SK-N-SH (cell line): ENCODE results near the gene TSHR. TPM values are rescaled to one million over a fixed set of nuclear protein-coding genes. Genes with fewer than 3 reads are reported as not detected.

Experiments used
- CTCF ChIA-PET: fragments of 300-600, 350-600 bp; formaldehyde crosslinking; extraction: SDS; loops from one replicate; lab custom pipeline; 2021; lab: Yijun Ruan, JAX
- POLR2A ChIA-PET: fragments of 350-600 bp; sonication (Branson Sonifier 250); formaldehyde crosslinking; extraction: SDS; loops from one replicate; lab custom pipeline; 2020; ENCODE audit warnings: antibody characterized with exemption, inconsistent platforms; lab: Yijun Ruan, JAX
- DNase-seq: peaks from one replicate; pipeline ENCODE4 v3.0.0; 2012
- H2AFZ ChIP-seq: fragments of 200-600 bp; sonication (generic); 2 replicates; pipeline ENCODE4 v1.8.1; 2016; ENCODE audit warnings: antibody characterized with exemption, mild to moderate bottlenecking, low read depth
- H3F3A ChIP-seq: fragments of 200-600 bp; sonication (generic); replicated peaks from 2 replicates; pipeline ENCODE3; 2016; ENCODE audit warnings: antibody characterized with exemption, mild to moderate bottlenecking; ENCODE audit not compliant: insufficient read depth
- H3K27ac ChIP-seq, 2 experiments: fragments of 200-500 bp in 1 of 2; fragments of 200-600 bp in 1 of 2; sonication (Bioruptor generic) in 1 of 2; sonication (generic), shearing (Covaris generic) in 1 of 2; 2 replicates each; pipeline versions ENCODE4 v1.5.1 to v1.6.1; 2014 to 2016; ENCODE audit warnings: low read depth in 2 of 2, inconsistent platforms in 1 of 2, low read length in 1 of 2, mild to moderate bottlenecking in 1 of 2, mixed read lengths in 1 of 2
- H3K27me3 ChIP-seq: fragments of 200-600 bp; sonication (generic), shearing (Covaris generic); 2 replicates; pipeline ENCODE4 v1.6.1; 2016; ENCODE audit warnings: mixed run types; ENCODE audit not compliant: insufficient read depth
- H3K36me3 ChIP-seq, 2 experiments: fragments of 200-500 bp in 1 of 2; fragments of 200-600 bp in 1 of 2; sonication (Bioruptor generic) in 1 of 2; sonication (generic) in 1 of 2; replicated peaks in 1 of 2; 2 replicates each; pipeline versions ENCODE3 to v1.5.1; 2014 to 2016; ENCODE audit warnings: low read length in 1 of 2, mild to moderate bottlenecking in 1 of 2; ENCODE audit not compliant: insufficient read depth in 2 of 2, control insufficient read depth in 1 of 2
- H3K4me1 ChIP-seq, 2 experiments: fragments of 200-500 bp in 1 of 2; fragments of 200-600 bp in 1 of 2; sonication (Bioruptor generic) in 1 of 2; sonication (generic), shearing (Covaris generic) in 1 of 2; 2 replicates each; pipeline versions ENCODE4 v1.5.1 to v1.6.1; 2014 to 2016; ENCODE audit warnings: low read depth in 1 of 2, low read length in 1 of 2, mixed run types in 1 of 2; ENCODE audit not compliant: insufficient read depth in 2 of 2, control insufficient read depth in 1 of 2
- H3K4me2 ChIP-seq: fragments of 200-600 bp; sonication (generic), shearing (Covaris generic); 2 replicates; pipeline ENCODE4 v1.6.1; 2017; ENCODE audit warnings: mixed run types
- H3K4me3 ChIP-seq, 2 experiments: fragments of 200-500 bp in 1 of 2; fragments of 200-600 bp in 1 of 2; sonication (Bioruptor generic) in 1 of 2; sonication (generic), shearing (Covaris generic) in 1 of 2; 2 replicates each; pipeline versions ENCODE4 v1.5.1 to v1.8.1; 2014 to 2016; ENCODE audit warnings: low read depth in 2 of 2, inconsistent platforms in 1 of 2, low read length in 1 of 2, mild to moderate bottlenecking in 1 of 2, mixed read lengths in 1 of 2, moderate library complexity in 1 of 2
- H3K79me2 ChIP-seq: fragments of 200-600 bp; sonication (generic); 2 replicates; pipeline ENCODE4 v1.8.1; 2017; ENCODE audit warnings: mild to moderate bottlenecking; ENCODE audit not compliant: insufficient read depth
- H3K9ac ChIP-seq: fragments of 200-600 bp; sonication (generic); 2 replicates; pipeline ENCODE4 v1.6.1; 2017; ENCODE audit warnings: mixed run types
- H3K9me2 ChIP-seq: fragments of 200-600 bp; sonication (generic); 2 replicates; pipeline ENCODE4 v1.6.1; 2017; ENCODE audit warnings: mixed run types
- H3K9me3 ChIP-seq: fragments of 200-600 bp; sonication (generic); 2 replicates; pipeline ENCODE4 v1.6.1; 2017; ENCODE audit warnings: mixed run types, mild to moderate bottlenecking, moderate library complexity
- H4K20me1 ChIP-seq: fragments of 200-600 bp; sonication (generic); 2 replicates; pipeline ENCODE4 v1.6.1; 2017; ENCODE audit warnings: mild to moderate bottlenecking, mixed run types; ENCODE audit not compliant: insufficient read depth
- ELF1 ChIP-seq: IDR thresholded peaks from 2 replicates; pipeline ENCODE4 v1.4.0; 2012
- EZH2phosphoT487 ChIP-seq: fragments of 200-600 bp; sonication (generic); IDR thresholded peaks from 2 replicates; pipeline ENCODE4 v1.6.1; 2017; ENCODE audit warnings: low read depth, mixed run types, mild to moderate bottlenecking, antibody characterized with exemption, moderate library complexity, borderline replicate concordance
- FOXM1 ChIP-seq: IDR thresholded peaks from 2 replicates; pipeline ENCODE4 v1.4.0; 2012; ENCODE audit warnings: low read depth, mild to moderate bottlenecking
- GABPA ChIP-seq: IDR thresholded peaks from 2 replicates; pipeline ENCODE4 v1.4.0; 2012; ENCODE audit warnings: low read depth, mild to moderate bottlenecking
- GATA2 ChIP-seq: sonication (generic); formaldehyde crosslinking; IDR thresholded peaks from 2 replicates; pipeline ENCODE4 v1.5.0; 2020; ENCODE audit warnings: mild to moderate bottlenecking, missing genetic modification reagents
- JUND ChIP-seq: IDR thresholded peaks from 2 replicates; pipeline ENCODE4 v1.4.0; 2012
- NFIC ChIP-seq: IDR thresholded peaks from 2 replicates; pipeline ENCODE4 v1.4.0; 2012; ENCODE audit warnings: borderline replicate concordance
- NRF1 ChIP-seq: IDR thresholded peaks from 2 replicates; pipeline ENCODE4 v1.6.1; 2012; ENCODE audit warnings: low read depth, mild to moderate bottlenecking, low read length
- POLR2AphosphoS5 ChIP-seq: IDR thresholded peaks from 2 replicates; pipeline ENCODE4 v1.6.1; 2012; ENCODE audit warnings: low read depth, low read length
- RCOR1 ChIP-seq: fragments of 150-350 bp; IDR thresholded peaks from 2 replicates; pipeline ENCODE4 v1.6.1; 2017; ENCODE audit warnings: antibody characterized with exemption, low read length
- REST ChIP-seq: IDR thresholded peaks from 2 replicates; pipeline ENCODE4 v1.6.1; 2012; ENCODE audit warnings: mild to moderate bottlenecking, low read depth, low read length, moderate library complexity
- RFX5 ChIP-seq: IDR thresholded peaks from 2 replicates; pipeline ENCODE4 v1.6.1; 2012; ENCODE audit warnings: mild to moderate bottlenecking, improper control_type of control experiment, low read length
- TEAD4 ChIP-seq: IDR thresholded peaks from 2 replicates; pipeline ENCODE4 v1.4.0; 2012; ENCODE audit warnings: mild to moderate bottlenecking, borderline replicate concordance; ENCODE audit not compliant: insufficient read depth
- USF1 ChIP-seq: IDR thresholded peaks from 2 replicates; pipeline ENCODE4 v1.4.0; 2012; ENCODE audit warnings: low read depth, borderline replicate concordance
- USF2 ChIP-seq: fragments of 150-350 bp; IDR thresholded peaks from 2 replicates; pipeline ENCODE4 v1.6.1; 2017; ENCODE audit warnings: antibody characterized with exemption, low read length, low read depth, borderline replicate concordance
- YY1 ChIP-seq: IDR thresholded peaks from 2 replicates; pipeline ENCODE4 v1.4.0; 2012; ENCODE audit warnings: low read depth, mild to moderate bottlenecking
- WGBS: methylation state at CpG from one replicate; pipeline ENCODE4 v1.1.6; 2017; ENCODE audit warnings: low lambda C conversion rate; 5-methylcytosine and 5-hydroxymethylcytosine counted together
- polyA plus RNA-seq, 3 experiments: library from polyadenylated mRNA; depleted of rRNA; stranded (reverse); fragments of >200 nt; gene quantifications; 2 replicates each; pipeline ENCODE4 v1.2.3, GENCODE V29; 2012
- TF ChIP-seq, protein P1 (sequence below): IDR thresholded peaks from 2 replicates; pipeline ENCODE4 v1.4.0; 2012; ENCODE audit warnings: low read depth

Gene TSHR
- polyA plus RNA-seq, 1 of the 3 experiments (the other 2 are of a cell fraction) = not detected

GRCh38 chr14:81125536-81125935, 170.1 kb downstream of the TSHR start:
- no peaks in the 10 kb centered on the region for H3K9me2 ChIP-seq
- H3K27me3 ChIP-seq = no peaks in the 10 kb centered on the region
- ChIA-PET POLR2A (no interaction called here), CTCF (no interaction called here)
- TF ChIP-seq RCOR1 = no peak
- TF ChIP-seq ELF1 = no peak
- TF ChIP-seq POLR2AphosphoS5 = no peak
- no peak overlapping the region for H3K27ac ChIP-seq
- no peaks in the 10 kb centered on the region for H4K20me1 ChIP-seq
- H3K79me2 ChIP-seq = no peaks in the 10 kb centered on the region
- H3F3A ChIP-seq = no peaks in the 10 kb centered on the region
- H3K9me3 ChIP-seq = no peaks in the 10 kb centered on the region
- H3K4me2 ChIP-seq = no peak overlapping the region
- H3K9ac ChIP-seq = no peak overlapping the region
- H3K4me1 ChIP-seq = no peaks in the 10 kb centered on the region
- no peaks in the 10 kb centered on the region for H3K36me3 ChIP-seq
- no peak for DNase-seq
- WGBS = 13% methylated on average over 4 of the region's 4 CpGs
- no peak overlapping the region for H3K4me3 ChIP-seq
- H2AFZ ChIP-seq = no peak overlapping the region

DNA sequence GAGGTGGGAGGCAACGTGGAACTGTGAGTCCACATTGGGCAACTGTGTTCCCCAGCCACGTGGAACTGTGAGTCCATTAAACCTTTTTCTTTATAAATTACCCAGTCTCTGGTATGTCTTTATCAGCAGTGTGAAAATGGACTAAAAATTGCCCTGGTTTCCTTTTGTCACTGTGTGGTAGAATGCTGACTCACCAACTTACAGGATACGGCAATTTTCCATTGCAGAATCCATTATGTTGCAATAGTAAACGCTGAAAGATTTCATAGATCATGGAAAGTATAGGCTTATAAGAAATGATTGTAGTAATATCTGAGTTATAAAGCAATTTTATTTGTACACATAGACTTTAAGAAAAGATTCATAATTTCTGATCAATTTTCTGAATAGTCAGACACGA, 172.4 kb downstream of the TSHR start:
- 21% methylated on average over 5 of the region's 5 CpGs for WGBS
- no peak overlapping the region for H3K4me3 ChIP-seq
- no peaks in the 10 kb centered on the region for H3K36me3 ChIP-seq
- no peak overlapping the region for H2AFZ ChIP-seq
- H4K20me1 ChIP-seq = no peaks in the 10 kb centered on the region
- no peaks in the 10 kb centered on the region for H3K4me1 ChIP-seq
- no peak for DNase-seq
- H3K9me3 ChIP-seq = no peaks in the 10 kb centered on the region
- no peaks in the 10 kb centered on the region for H3K79me2 ChIP-seq
- no peaks in the 10 kb centered on the region for H3K9me2 ChIP-seq
- ChIA-PET POLR2A (no interaction called here), CTCF (no interaction called here)
- no peaks in the 10 kb centered on the region for H3F3A ChIP-seq
- TF ChIP-seq USF2 (no peak), NRF1 (no peak), EZH2phosphoT487 (no peak), REST (no peak), JUND (no peak), NFIC (no peak), TEAD4 (no peak), RFX5 (no peak), GABPA (no peak), GATA2 (CRISPR knock-in tag) (no peak), ELF1 (no peak), YY1 (no peak), USF1 (no peak), FOXM1 (no peak)
- TF ChIP-seq, protein P1, sequence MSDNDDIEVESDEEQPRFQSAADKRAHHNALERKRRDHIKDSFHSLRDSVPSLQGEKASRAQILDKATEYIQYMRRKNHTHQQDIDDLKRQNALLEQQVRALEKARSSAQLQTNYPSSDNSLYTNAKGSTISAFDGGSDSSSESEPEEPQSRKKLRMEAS = no peak
- H3K27ac ChIP-seq = no peak overlapping the region
- H3K9ac ChIP-seq = no peak overlapping the region
- H3K27me3 ChIP-seq = no peaks in the 10 kb centered on the region
- H3K4me2 ChIP-seq = no peak overlapping the region
